ENCODE measurements around the gene NDUFB2. TPM values are rescaled to one million over a fixed set of nuclear protein-coding genes. Genes with fewer than 3 reads are reported as not detected.

The NDUFB2 gene
- total and polyA plus RNA-seq, 2 of the 13 experiments (the other 11 are each of a cell fraction or from before 2014, with no cell fraction given) = 206 to 221 TPM

DNA sequence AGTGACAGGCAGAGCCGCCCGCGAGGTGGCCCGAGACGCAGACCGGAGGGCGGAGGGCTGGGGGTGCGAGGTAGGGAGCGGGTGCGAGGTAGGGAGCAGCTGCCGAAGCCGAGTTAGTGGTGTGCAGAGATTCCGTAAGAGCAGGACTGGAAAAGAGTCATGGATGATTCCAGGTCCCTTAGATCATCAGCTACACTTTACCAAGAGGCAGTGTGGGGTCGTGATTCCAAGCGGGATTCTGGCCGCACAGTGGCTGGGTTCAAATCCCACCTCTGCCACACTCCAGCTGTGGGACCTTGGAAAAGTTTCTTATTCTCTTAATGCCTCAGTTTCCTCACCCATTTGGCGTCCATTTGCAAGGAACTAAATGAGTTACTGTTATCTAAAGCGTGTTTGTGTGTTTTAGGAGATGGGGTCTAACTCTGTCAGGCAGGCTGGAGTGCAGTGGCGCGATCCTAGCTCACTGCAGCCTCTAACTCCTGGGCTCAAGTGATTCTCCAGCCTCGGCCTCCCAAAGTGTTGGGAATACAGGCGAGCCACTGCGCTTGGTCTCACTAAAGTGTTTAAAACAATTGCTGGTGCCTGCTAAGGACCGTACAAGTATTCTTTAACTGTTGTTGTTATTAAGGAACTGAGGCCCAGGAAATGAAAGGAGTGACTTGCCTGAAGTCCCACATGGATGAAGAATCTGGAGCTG, 1.1 kb downstream of the NDUFB2 start:
- peaks cover 28% of the 10 kb centered on the region for H3K4me1 ChIP-seq (ENCODE audit: insufficient read depth, low read length)
- BruUV-seq (replicated peaks) = TSS peak; percentile 49
- intact Hi-C loops (cut with micrococcal nuclease; ENCODE audit: unreplicated experiment) (no loop called here), in situ Hi-C loops (cut with HindIII; ENCODE audit: extremely low pct_ligation_motif_present, low pct_unique_long_range_greater_than_20kb) (loop anchor here (25.0 kb wide), 1 partner anchor 315 kb away; the partner anchor contains the start of gene MRPS33)
- 58% methylated on average over 11 of the region's 24 CpGs for WGBS (ENCODE audit: low lambda C conversion rate)
- peak overlapping the region; percentile 81 for H3K27ac ChIP-seq (ENCODE audit: extremely low read length, insufficient read depth, low read length)
- no peak overlapping the region for H2AFZ ChIP-seq (ENCODE audit: low read length)
- ChIA-PET POLR2A (no interaction called here), CTCF (ENCODE audit: low intra/inter-chr PET ratio, low total read pairs) (no interaction called here)
- DNase-seq (ENCODE audit: low spot score) = no peak
- 0 out of 2 replicates have a peak, but pooled peaks cover 10% of the 10 kb centered on the region for H4K20me1 ChIP-seq (ENCODE audit: insufficient read depth, low read length)
- no peak for ATAC-seq
- H3K36me3 ChIP-seq (replicated peaks in 1 of 2; ENCODE audit: control insufficient read depth in 1 of 2, insufficient read depth in 2 of 2, low read length in 2 of 2) = peaks cover under 1 to 1% of the 10 kb centered on the region in 2 experiments; a peak in 2 of 5 replicates
- H3K9me3 ChIP-seq (ENCODE audit: low read length) = no peaks in the 10 kb centered on the region
- peak overlapping the region; percentile 84 for H3K9ac ChIP-seq (ENCODE audit: insufficient read depth, low read depth, low read length)
- no peak for FAIRE-seq
- peaks cover 39% of the 10 kb centered on the region for H3K79me2 ChIP-seq (ENCODE audit: insufficient read depth, low read length)
- peak overlapping the region; percentile 74 to 96 (median 80) for H3K4me3 ChIP-seq (replicated peaks in 1 of 3; ENCODE audit: insufficient read depth in 1 of 3, low read depth in 2 of 3, low read length in 3 of 3)
- no peaks in the 10 kb centered on the region; a peak in 1 of 5 replicates for H3K27me3 ChIP-seq (ENCODE audit: control insufficient read depth in 1 of 2, insufficient read depth in 2 of 2, low read length in 2 of 2)
- peak overlapping the region; percentile 93 for H3K4me2 ChIP-seq (ENCODE audit: low read depth, low read length)
- TF ChIP-seq, protein P1, sequence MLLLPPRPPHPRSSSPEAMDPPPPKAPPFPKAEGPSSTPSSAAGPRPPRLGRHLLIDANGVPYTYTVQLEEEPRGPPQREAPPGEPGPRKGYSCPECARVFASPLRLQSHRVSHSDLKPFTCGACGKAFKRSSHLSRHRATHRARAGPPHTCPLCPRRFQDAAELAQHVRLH (CRISPR knock-in tag; IDR thresholded peaks at IDR 0.05; ENCODE audit: borderline replicate concordance, low read depth) = peak; percentile 41; the same call in 1 of the 2 replicates
- TF ChIP-seq, protein P2, sequence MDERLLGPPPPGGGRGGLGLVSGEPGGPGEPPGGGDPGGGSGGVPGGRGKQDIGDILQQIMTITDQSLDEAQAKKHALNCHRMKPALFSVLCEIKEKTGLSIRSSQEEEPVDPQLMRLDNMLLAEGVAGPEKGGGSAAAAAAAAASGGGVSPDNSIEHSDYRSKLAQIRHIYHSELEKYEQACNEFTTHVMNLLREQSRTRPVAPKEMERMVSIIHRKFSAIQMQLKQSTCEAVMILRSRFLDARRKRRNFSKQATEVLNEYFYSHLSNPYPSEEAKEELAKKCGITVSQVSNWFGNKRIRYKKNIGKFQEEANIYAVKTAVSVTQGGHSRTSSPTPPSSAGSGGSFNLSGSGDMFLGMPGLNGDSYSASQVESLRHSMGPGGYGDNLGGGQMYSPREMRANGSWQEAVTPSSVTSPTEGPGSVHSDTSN (CRISPR knock-in tag; IDR thresholded peaks at IDR 0.05) = peak; percentile 49; the same call in 1 of the 2 replicates
- TF ChIP-seq DPF2 (CRISPR knock-in tag; IDR thresholded peaks at IDR 0.05; ENCODE audit: borderline replicate concordance, low read depth) (0 out of 2 replicates have a peak, but pooled peaks have one; percentile 1), ZNF550 (CRISPR knock-in tag; IDR thresholded peaks at IDR 0.05; ENCODE audit: borderline replicate concordance) (no peak), ATF7-NPFF (CRISPR knock-in tag; IDR thresholded peaks at IDR 0.05; ENCODE audit: low read depth) (peak; percentile 1; the same call in 1 of the 2 replicates), SMC3 (IDR thresholded peaks at IDR 0.05; ENCODE audit: low read length) (no peak), GFI1 (CRISPR knock-in tag; IDR thresholded peaks at IDR 0.05; ENCODE audit: borderline replicate concordance) (0 out of 2 replicates have a peak, but pooled peaks have one; percentile 23), TAF15 (IDR thresholded peaks at IDR 0.05; ENCODE audit: low read depth, low read length, poor library complexity, severe bottlenecking) (peak; percentile 2), IKZF4 (CRISPR knock-in tag; IDR thresholded peaks at IDR 0.05; ENCODE audit: borderline replicate concordance, low read depth, not compliant biosample characterization) (peak; percentile 3), ZNF317 (CRISPR knock-in tag; IDR thresholded peaks at IDR 0.05) (0 out of 2 replicates have a peak, but pooled peaks have one; percentile 12), SP140L (CRISPR knock-in tag; IDR thresholded peaks at IDR 0.05; ENCODE audit: borderline replicate concordance) (no peak)
- TF ChIP-seq, protein P3, sequence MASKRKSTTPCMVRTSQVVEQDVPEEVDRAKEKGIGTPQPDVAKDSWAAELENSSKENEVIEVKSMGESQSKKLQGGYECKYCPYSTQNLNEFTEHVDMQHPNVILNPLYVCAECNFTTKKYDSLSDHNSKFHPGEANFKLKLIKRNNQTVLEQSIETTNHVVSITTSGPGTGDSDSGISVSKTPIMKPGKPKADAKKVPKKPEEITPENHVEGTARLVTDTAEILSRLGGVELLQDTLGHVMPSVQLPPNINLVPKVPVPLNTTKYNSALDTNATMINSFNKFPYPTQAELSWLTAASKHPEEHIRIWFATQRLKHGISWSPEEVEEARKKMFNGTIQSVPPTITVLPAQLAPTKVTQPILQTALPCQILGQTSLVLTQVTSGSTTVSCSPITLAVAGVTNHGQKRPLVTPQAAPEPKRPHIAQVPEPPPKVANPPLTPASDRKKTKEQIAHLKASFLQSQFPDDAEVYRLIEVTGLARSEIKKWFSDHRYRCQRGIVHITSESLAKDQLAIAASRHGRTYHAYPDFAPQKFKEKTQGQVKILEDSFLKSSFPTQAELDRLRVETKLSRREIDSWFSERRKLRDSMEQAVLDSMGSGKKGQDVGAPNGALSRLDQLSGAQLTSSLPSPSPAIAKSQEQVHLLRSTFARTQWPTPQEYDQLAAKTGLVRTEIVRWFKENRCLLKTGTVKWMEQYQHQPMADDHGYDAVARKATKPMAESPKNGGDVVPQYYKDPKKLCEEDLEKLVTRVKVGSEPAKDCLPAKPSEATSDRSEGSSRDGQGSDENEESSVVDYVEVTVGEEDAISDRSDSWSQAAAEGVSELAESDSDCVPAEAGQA (IDR thresholded peaks at IDR 0.05; ENCODE audit: low read depth) = peak; percentile 15; the same call in 1 of the 2 replicates
- TF ChIP-seq, protein P3 (CRISPR knock-in tag; IDR thresholded peaks at IDR 0.05; ENCODE audit: borderline replicate concordance) = no peak
- TF ChIP-seq, protein P4, sequence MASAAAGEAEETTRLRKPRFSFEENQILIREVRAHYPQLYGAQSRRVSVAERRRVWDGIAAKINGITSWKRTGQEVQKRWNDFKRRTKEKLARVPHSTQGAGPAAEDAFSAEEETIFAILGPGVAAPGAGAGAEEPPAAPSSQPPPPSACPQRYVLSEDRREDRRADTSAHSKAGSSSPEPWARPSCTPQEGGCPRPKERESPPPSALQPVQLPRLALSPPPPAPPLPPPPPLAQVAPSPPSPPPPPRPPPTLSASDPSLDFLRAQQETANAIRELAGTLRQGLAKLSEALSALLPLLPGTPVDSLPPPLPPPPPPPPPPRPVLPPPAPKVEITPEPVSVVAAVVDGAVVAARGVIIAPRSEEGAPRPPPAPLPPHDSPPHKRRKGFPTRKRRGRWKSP (CRISPR knock-in tag; IDR thresholded peaks at IDR 0.05) = 0 out of 2 replicates have a peak, but pooled peaks have one; percentile 1
